ENCODE data around the gene PRIM2.
"Not testable (repeated sequence)": the region's sequence is repeated elsewhere in the genome, so short reads cannot be mapped to it uniquely, and the experiment has no call there.

GRCh38 chr6:57696382-57696781, 379.0 kb downstream of the PRIM2 start:
- TF ChIP-seq POLR2A, POLR2AphosphoS5, SPI1, TAF1, POU2F2 (IDR thresholded peaks at IDR 0.05; ENCODE audit: low read depth, low read length): not testable (repeated sequence)
